Activated naive CD4-positive, alpha-beta T cell treated with anti-CD3 and anti-CD28 coated beads, Interleukin-2, amount 50 U/mL, for 24 hours (primary cell): ENCODE data around the gene PRRT1.
"Not testable (repeated sequence)": the region's sequence is repeated elsewhere in the genome, so short reads cannot be mapped to it uniquely, and the experiment has no call there.

Experiments used
- H3K27ac Mint-ChIP-seq: one replicate; pipeline ENCODE4 v1.8.0; 2021; ENCODE audit warnings: mild to moderate bottlenecking, mixed read lengths
- H3K27me3 Mint-ChIP-seq: one replicate; pipeline ENCODE4 v1.8.0; 2021; ENCODE audit warnings: mixed read lengths
- H3K36me3 Mint-ChIP-seq: one replicate; pipeline ENCODE4 v1.8.0; 2021; ENCODE audit warnings: mixed read lengths
- H3K4me1 Mint-ChIP-seq: one replicate; pipeline ENCODE4 v1.8.0; 2021; ENCODE audit warnings: mixed read lengths
- H3K4me3 Mint-ChIP-seq: one replicate; pipeline ENCODE4 v1.8.0; 2021; ENCODE audit warnings: mild to moderate bottlenecking, mixed read lengths
- H3K9me3 Mint-ChIP-seq: one replicate; pipeline ENCODE4 v1.8.0; 2021; ENCODE audit warnings: mixed read lengths

PRRT1 gene

GRCh38 chr6:32151863-32152768 is at the start of gene PRRT1:
Gene PRRT1 (minus strand): TSS chr6:32151939. CDS start chr6:32151827, 112 bp downstream.
- Mint-ChIP-seq H3K9me3 (no peaks in the 10 kb centered on the region), H3K4me3 (peak within 1 kb of the TSS; percentile 99), H3K27me3 (peaks cover 4% of the 10 kb centered on the region), H3K27ac (no peak within 1 kb of the TSS), H3K36me3 (no peaks in the 10 kb centered on the region), H3K4me1 (peaks cover 67% of the 10 kb centered on the region)

DNA sequence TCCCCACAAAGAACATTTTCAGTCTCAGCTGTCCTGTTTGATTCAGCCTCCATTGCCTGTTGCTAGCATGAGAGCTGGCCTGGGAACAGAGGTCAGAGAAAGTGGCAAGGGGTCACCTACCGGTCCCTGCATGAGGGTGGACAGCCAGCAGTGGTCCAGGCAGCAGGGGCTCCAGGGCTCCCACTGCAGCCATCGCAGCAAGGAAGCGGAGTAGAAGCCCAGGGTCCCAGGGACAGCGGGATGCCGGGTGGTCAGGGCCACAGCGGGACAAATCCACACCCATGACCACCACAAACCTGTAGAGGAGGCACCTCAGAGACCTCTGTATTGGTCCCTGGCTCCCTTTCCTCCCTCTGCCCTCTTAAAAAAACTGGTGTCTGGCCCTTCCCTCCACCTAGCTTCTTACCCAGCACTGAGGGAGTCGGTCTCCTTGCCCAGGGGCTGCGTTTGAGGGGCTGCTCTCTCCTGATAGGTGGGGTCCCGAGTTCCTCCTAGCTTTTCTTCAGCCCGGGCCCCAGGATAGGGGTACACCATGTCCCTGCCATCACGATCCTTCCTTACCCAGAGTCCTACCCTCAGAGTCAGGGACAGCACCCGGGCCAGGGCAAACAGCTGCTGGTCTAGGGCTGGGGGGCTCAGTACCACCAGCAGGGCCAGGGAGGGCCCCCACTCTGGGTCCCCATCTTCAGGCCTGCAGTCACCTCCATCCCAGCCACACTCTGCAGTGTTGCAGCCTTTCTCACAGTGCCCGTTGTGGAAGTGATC is 49.2 kb upstream of the PRRT1 start:
- peaks cover 11% of the 10 kb centered on the region for H3K4me1 Mint-ChIP-seq
- H3K9me3 Mint-ChIP-seq: no peaks in the 10 kb centered on the region
- no peak overlapping the region for H3K27ac Mint-ChIP-seq
- H3K36me3 Mint-ChIP-seq: no peaks in the 10 kb centered on the region
- no peaks in the 10 kb centered on the region for H3K27me3 Mint-ChIP-seq
- no peak overlapping the region for H3K4me3 Mint-ChIP-seq

GRCh38 chr6:32198866-32199265 is 47.1 kb upstream of the PRRT1 start:
- Mint-ChIP-seq H3K27me3 (no peaks in the 10 kb centered on the region), H3K4me1 (peaks cover 28% of the 10 kb centered on the region), H3K36me3 (no peaks in the 10 kb centered on the region), H3K27ac (no peak overlapping the region), H3K9me3 (no peaks in the 10 kb centered on the region), H3K4me3 (no peak overlapping the region)

- Mint-ChIP-seq H3K27ac (no peak overlapping the region), H3K9me3 (no peaks in the 10 kb centered on the region), H3K27me3 (no peaks in the 10 kb centered on the region), H3K4me1 (peaks cover 33% of the 10 kb centered on the region), H3K4me3 (no peak overlapping the region), H3K36me3 (no peaks in the 10 kb centered on the region)
Measured at GRCh38 chr6:32198345-32198696, 46.6 kb upstream of the PRRT1 start.

- peaks cover 40% of the 10 kb centered on the region for H3K4me1 Mint-ChIP-seq
Measured at GRCh38 chr6:32196682-32197616, 45.2 kb upstream of the PRRT1 start.

GRCh38 chr6:32195902-32196681 is 44.4 kb upstream of the PRRT1 start:
- H3K36me3 Mint-ChIP-seq: peaks cover 3% of the 10 kb centered on the region
- no peaks in the 10 kb centered on the region for H3K27me3 Mint-ChIP-seq
- peak overlapping the region; percentile 95 for H3K4me3 Mint-ChIP-seq
- H3K9me3 Mint-ChIP-seq: no peaks in the 10 kb centered on the region
- peaks cover 47% of the 10 kb centered on the region for H3K4me1 Mint-ChIP-seq
- H3K27ac Mint-ChIP-seq: peak overlapping the region; percentile 98

More at GRCh38 chr6:32196682-32197616, 45.2 kb upstream of the PRRT1 start:
- no peaks in the 10 kb centered on the region for H3K9me3 Mint-ChIP-seq
- peak overlapping the region; percentile 95 for H3K4me3 Mint-ChIP-seq
- H3K27me3 Mint-ChIP-seq: no peaks in the 10 kb centered on the region
- no peaks in the 10 kb centered on the region for H3K36me3 Mint-ChIP-seq
- peak overlapping the region; percentile 69 for H3K27ac Mint-ChIP-seq

- Mint-ChIP-seq H3K27ac (peak overlapping the region; percentile 97), H3K36me3 (peaks cover 3% of the 10 kb centered on the region), H3K27me3 (no peaks in the 10 kb centered on the region), H3K4me3 (peak overlapping the region; percentile 95), H3K9me3 (no peaks in the 10 kb centered on the region), H3K4me1 (peaks cover 49% of the 10 kb centered on the region)
Measured at GRCh38 chr6:32195652-32195901, 43.8 kb upstream of the PRRT1 start.

DNA sequence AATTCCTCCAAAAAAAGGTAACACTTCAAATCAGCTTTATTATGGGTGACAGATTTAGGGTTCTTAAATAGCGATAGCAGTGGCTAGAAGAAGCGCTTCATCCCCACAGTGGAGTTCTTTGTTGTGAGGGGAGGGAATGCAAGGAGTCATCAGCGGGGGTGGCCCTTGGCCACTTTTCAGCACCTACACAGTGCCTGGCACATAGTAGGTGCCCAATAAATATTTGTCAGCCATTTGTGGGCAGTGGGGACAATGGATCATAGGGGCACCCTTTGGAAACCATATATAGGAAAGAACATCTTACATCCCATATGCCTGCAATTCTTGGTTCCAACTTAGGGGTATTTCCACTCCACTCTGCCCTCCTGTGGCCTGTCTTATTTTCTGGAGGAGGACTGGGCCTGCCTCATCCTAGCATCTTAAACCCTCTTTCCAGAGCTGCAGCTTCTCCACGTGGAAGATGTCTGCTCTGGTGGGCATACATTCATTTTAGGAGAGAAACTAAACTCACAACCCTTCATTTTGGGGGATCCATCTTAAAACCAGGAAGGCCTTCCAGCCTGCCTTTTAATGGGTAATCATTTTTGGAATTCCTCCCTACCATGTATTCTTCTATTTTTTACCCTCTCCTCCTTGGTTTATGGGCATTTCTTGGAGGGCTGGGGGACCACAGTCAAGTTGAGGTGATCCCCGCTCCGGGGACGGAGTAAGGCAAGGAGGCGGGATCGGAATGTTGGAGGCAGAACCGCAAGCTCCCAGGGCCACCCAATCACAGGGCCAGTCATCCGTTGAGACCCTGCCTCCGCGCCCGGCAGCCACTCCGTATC is 43.3 kb upstream of the PRRT1 start:
- peaks cover 49% of the 10 kb centered on the region for H3K4me1 Mint-ChIP-seq
- H3K27me3 Mint-ChIP-seq: no peaks in the 10 kb centered on the region
- peak overlapping the region; percentile 95 for H3K4me3 Mint-ChIP-seq
- H3K9me3 Mint-ChIP-seq: no peaks in the 10 kb centered on the region
- H3K36me3 Mint-ChIP-seq: peaks cover 3% of the 10 kb centered on the region
- peak overlapping the region; percentile 97 for H3K27ac Mint-ChIP-seq

DNA sequence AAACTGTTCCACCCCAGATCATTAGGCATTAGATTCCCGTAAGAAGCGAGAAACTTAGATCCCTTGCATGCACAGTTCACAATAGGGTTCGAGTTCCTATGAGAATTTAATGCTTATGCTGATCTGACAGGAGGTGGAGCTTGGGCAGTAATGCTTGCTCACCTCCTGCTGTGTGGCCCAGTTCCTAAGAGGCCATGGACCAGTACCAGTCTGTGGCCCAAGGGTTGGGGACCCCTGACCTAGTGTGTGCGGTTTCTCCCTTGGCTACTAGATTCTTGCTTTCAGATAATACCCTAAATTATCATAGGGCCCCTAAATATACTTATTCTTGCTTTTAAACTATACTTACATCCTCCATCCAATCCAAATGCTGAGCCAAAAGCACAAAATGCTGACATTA is 42.6 kb upstream of the PRRT1 start:
- H3K4me3 Mint-ChIP-seq: peak overlapping the region; percentile 95
- peaks cover 49% of the 10 kb centered on the region for H3K4me1 Mint-ChIP-seq
- no peaks in the 10 kb centered on the region for H3K9me3 Mint-ChIP-seq
- peaks cover 3% of the 10 kb centered on the region for H3K36me3 Mint-ChIP-seq
- H3K27ac Mint-ChIP-seq: peak overlapping the region; percentile 97
- no peaks in the 10 kb centered on the region for H3K27me3 Mint-ChIP-seq

GRCh38 chr6:32193096-32193495 is 41.4 kb upstream of the PRRT1 start:
- Mint-ChIP-seq H3K27ac (peak overlapping the region; percentile 97), H3K4me1 (peaks cover 62% of the 10 kb centered on the region), H3K4me3 (peak overlapping the region; percentile 95)
- H3K36me3 Mint-ChIP-seq, H3K9me3 Mint-ChIP-seq, H3K27me3 Mint-ChIP-seq: not testable (repeated sequence)

DNA sequence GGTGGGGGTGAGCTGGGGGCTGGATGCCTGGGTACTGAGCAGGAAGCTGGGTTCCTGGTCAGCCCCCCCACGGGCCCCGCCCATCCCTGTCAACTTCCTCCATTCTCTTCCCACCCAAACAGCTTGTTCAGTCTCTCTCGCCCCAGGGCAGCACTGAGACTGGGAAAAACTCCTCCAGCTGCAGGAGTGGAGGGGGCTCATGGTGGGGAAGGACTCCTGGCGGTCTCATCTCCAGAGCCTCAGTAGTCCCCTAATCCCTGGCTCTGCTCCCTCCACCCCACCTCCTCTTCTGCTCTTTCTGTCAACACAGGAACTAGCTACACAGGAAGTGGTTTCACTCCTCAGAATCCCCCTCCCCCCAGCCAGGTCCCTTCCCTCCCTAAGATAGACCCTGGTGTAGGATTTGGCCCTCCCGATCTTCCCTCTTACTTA is 40.9 kb upstream of the PRRT1 start, which contains the start of gene GPSM3:
Gene GPSM3, minus strand, starts transcription at position 36 of the 432 bp plus-strand sequence. CDS start 130 bp downstream, outside the sequence.
- H3K4me3 Mint-ChIP-seq: peak within 1 kb of the TSS; percentile 95
- H3K9me3 Mint-ChIP-seq: no peaks in the 10 kb centered on the region
- peaks cover 7% of the 10 kb centered on the region for H3K36me3 Mint-ChIP-seq
- H3K27ac Mint-ChIP-seq: peak within 1 kb of the TSS; percentile 97
- no peaks in the 10 kb centered on the region for H3K27me3 Mint-ChIP-seq
- H3K4me1 Mint-ChIP-seq: peaks cover 67% of the 10 kb centered on the region

DNA sequence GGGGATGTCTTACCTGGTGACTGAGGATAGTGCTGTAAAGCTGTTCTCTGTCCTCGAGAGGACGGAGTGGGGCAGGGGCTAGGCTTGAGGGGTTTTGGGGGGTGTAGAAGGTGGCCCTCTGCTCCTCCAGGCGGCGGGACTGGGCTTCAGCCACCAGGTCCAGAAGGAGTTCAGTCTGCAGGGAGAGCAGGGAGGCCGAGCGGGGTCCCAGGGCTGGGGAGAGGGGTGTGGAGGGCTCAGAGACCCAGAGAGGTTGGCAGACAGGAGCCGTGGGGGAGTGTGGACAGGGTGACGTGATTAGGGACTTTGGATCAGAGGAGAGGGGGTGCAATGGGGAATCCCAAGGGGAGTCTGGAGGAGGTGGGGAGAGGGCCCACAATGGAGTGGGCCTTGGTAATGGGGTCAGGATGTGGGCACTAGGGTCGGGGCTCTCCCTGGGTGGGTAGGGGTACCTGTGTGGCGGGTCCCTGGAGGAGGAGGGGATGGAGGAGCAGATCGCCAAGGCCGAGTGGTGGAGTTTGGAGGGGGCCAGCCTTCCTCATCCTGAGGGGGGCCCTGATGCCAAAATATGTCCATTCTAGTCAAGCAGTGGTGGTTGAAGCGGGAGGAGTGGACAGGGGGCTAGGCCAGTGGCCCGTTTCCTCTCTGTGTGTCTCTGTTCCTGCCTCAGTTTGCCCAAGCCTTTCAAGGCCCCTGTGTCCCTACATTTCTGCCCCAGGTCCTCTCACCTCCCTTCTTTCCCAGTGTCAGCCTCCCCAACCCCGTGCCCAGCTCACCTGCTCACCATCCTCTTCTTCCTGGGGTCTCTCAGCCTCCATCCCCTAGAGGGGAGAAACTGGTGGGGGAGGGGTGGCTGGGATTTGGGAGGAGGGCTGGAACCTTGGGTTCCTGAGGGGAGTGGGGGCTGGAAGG is 40.2 kb upstream of the PRRT1 start:
- Mint-ChIP-seq H3K4me1 (peaks cover 71% of the 10 kb centered on the region), H3K27me3 (no peaks in the 10 kb centered on the region), H3K36me3 (peaks cover 10% of the 10 kb centered on the region), H3K4me3 (peak overlapping the region; percentile 95), H3K27ac (peak overlapping the region; percentile 97), H3K9me3 (no peaks in the 10 kb centered on the region)
